Thoracic aorta (tissue), 2 donors: ENCODE measurements around the gene MARS1. TPM values are rescaled to one million over a fixed set of nuclear protein-coding genes. Genes with fewer than 3 reads are reported as not detected.

ENCODE experiments used
- ATAC-seq: fragments of 150-250 bp; one replicate; pipeline ENCODE4 v1.8.0; 2017; ENCODE audit warnings: low read depth; ENCODE audit not compliant: insufficient number of reproducible peaks, low FRiP score
- DNase-seq: peaks from one replicate; pipeline ENCODE4 v3.0.0-alpha.2; 2020; ENCODE audit warnings: low spot score
- H3K27ac ChIP-seq, 2 donors: fragments of 200-600 bp; sonication (generic); 1 replicate in 1 of 2; 2 replicates in 1 of 2; pipeline ENCODE4 v1.5.1; 2016; ENCODE audit warnings: mild to moderate bottlenecking in 2 of 2, moderate library complexity in 2 of 2
- H3K27me3 ChIP-seq: fragments of 200-600 bp; sonication (generic); replicated peaks from 2 replicates; pipeline ENCODE4 v1.6.0; 2016; ENCODE audit warnings: mild to moderate bottlenecking; ENCODE audit not compliant: insufficient read depth
- H3K36me3 ChIP-seq: fragments of 200-600 bp; sonication (generic); one replicate; pipeline ENCODE4 v1.5.1; 2016
- H3K4me1 ChIP-seq, 2 donors: fragments of 200-600 bp; sonication (generic); 1 replicate in 1 of 2; 2 replicates in 1 of 2; pipeline versions ENCODE4 v1.5.1 to v1.6.0; 2016; ENCODE audit warnings: low read depth in 2 of 2, mild to moderate bottlenecking in 1 of 2; ENCODE audit not compliant: control insufficient read depth in 1 of 2
- H3K4me3 ChIP-seq: fragments of 200-600 bp; sonication (generic); 2 replicates; pipeline ENCODE4 v1.5.1; 2016; ENCODE audit warnings: mild to moderate bottlenecking
- H3K9me3 ChIP-seq: fragments of 200-600 bp; sonication (generic); 2 replicates; pipeline ENCODE4 v1.5.1; 2016
- total RNA-seq, 2 donors: library from RNA; depleted of rRNA; stranded (reverse); fragments of >200 nt; gene quantifications; one replicate each; pipeline versions ENCODE4 v1.1.0 to v1.2.3, GENCODE V29; 2016
- TF ChIP-seq, protein P1 (sequence below): fragments of 200-600 bp; sonication (generic); IDR thresholded peaks from one replicate; pipeline ENCODE4 v1.5.1; 2019; ENCODE audit warnings: antibody characterized with exemption

MARS1 gene
- total RNA-seq, 2 donors from 2014 or later: 58.8 to 104 TPM

DNA sequence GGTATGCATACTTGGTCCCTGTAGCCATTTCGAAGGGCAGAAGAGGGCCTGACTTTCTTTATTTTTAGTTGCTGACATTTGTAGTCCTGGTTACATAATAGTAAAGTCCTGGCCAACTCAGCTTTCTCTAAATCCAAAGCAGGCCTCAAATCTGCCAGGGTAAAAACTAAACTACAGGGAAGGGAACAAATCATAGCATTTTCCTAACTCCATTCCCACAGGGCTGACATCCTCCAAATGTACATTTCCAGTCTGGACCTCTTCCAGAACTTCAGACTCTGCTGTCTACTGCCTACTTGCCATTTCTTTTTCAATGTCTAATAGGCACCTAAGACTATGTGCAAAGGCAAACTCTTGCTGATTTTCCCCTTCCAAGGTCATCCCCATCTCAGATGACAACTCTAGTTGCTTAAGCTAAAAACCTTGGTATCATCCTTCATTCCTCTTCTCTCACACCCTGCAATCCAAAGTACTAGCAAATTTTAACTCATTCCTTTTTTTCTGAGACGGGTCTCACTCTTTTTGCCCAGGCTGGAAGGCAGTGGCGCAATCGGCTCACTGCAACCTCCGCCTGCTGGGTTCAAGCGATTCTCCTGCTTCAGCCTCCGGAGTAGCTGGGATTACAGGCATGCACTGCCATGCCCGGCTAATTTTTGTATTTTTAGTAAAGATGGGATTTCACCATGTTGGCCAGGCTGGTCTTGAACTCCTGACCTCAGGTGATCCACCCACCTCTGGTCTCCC, 30.5 kb downstream of the MARS1 start:
- no peak for DNase-seq
- TF ChIP-seq, protein P1, sequence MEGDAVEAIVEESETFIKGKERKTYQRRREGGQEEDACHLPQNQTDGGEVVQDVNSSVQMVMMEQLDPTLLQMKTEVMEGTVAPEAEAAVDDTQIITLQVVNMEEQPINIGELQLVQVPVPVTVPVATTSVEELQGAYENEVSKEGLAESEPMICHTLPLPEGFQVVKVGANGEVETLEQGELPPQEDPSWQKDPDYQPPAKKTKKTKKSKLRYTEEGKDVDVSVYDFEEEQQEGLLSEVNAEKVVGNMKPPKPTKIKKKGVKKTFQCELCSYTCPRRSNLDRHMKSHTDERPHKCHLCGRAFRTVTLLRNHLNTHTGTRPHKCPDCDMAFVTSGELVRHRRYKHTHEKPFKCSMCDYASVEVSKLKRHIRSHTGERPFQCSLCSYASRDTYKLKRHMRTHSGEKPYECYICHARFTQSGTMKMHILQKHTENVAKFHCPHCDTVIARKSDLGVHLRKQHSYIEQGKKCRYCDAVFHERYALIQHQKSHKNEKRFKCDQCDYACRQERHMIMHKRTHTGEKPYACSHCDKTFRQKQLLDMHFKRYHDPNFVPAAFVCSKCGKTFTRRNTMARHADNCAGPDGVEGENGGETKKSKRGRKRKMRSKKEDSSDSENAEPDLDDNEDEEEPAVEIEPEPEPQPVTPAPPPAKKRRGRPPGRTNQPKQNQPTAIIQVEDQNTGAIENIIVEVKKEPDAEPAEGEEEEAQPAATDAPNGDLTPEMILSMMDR: no peak
- H3K27ac ChIP-seq: peak overlapping the region; percentile 22 to 94

DNA sequence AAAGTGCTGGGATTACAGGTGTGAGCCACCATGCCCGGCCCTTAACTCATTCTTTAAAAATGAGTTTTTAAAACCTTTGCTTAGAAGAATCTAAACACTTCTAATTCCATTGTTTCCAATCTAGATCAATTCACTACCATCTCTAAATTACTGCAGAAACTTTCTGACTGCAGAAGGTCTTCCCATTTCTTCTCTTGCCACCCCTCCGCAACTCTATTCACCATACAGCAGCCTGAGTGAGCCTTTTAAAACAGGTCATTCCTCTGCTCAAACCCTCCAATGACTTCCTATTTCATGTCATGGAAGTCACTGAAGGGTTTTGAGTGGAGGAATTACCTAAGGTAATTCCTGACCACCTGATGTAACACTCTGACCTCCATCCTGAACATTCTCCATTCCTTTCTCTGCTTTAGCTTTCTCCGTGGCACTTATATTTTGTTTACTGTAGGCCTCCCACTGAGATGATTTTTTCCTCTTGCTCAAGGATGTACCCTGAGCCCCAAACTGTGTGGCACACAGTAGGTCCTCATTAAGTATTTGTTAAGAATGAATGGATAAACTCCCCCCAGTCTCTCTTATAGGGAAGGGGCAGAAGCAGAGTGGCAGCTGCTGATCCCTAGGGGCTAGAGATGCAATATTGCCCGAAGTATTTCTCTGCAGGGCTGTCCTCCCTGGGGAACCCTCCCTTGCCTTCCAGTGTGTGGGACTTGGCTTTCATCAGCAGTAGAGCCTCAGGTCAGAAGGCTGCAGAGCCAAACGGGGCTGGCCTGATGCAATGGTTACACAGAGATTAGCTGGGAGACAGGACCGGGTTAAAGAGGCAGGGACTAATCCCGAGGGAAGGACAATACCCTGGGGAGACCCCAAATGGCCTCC, 31.3 kb downstream of the MARS1 start:
- no peak for DNase-seq
- no peak for ATAC-seq
- no peaks in the 10 kb centered on the region for H3K27me3 ChIP-seq
- peak overlapping the region; percentile 83 for H3K4me3 ChIP-seq
- peak overlapping the region; percentile 94 to 96 for H3K27ac ChIP-seq
- H3K36me3 ChIP-seq: peaks cover 29% of the 10 kb centered on the region
- H3K9me3 ChIP-seq: no peaks in the 10 kb centered on the region
- TF ChIP-seq, protein P1: no peak
- peaks cover 37 to 48% of the 10 kb centered on the region in 2 donors for H3K4me1 ChIP-seq

More for the DNA sequence above, 30.5 kb downstream of the MARS1 start:
- Histone ChIP-seq H3K4me1 (peaks cover 30 to 40% of the 10 kb centered on the region in 2 donors), H3K4me3 (peak overlapping the region; percentile 83), H3K27me3 (no peaks in the 10 kb centered on the region), H3K36me3 (peaks cover 37% of the 10 kb centered on the region), H3K9me3 (no peaks in the 10 kb centered on the region)
- no peak for ATAC-seq

DNA sequence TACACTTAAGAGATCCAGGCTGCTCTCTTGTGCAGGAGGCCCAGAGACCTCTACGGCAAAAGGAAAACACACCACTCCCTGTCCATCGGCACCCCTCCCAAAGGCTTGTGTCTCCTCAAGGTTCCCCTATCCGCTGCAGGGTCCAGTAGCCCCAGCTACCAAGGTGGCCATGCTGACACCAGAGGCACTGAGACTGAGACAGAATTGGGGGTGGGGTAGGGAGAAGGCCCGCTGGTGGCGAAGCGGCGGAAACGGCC, 31.9 kb downstream of the MARS1 start:
- H3K27me3 ChIP-seq: no peaks in the 10 kb centered on the region
- H3K36me3 ChIP-seq: peaks cover 30% of the 10 kb centered on the region
- DNase-seq (no peak), ATAC-seq (no peak)
- peak overlapping the region; percentile 83 for H3K4me3 ChIP-seq
- H3K4me1 ChIP-seq: peaks cover 42 to 53% of the 10 kb centered on the region in 2 donors
- H3K9me3 ChIP-seq: no peaks in the 10 kb centered on the region
- peak overlapping the region; percentile 94 to 96 for H3K27ac ChIP-seq
- TF ChIP-seq, protein P1: no peak

DNA sequence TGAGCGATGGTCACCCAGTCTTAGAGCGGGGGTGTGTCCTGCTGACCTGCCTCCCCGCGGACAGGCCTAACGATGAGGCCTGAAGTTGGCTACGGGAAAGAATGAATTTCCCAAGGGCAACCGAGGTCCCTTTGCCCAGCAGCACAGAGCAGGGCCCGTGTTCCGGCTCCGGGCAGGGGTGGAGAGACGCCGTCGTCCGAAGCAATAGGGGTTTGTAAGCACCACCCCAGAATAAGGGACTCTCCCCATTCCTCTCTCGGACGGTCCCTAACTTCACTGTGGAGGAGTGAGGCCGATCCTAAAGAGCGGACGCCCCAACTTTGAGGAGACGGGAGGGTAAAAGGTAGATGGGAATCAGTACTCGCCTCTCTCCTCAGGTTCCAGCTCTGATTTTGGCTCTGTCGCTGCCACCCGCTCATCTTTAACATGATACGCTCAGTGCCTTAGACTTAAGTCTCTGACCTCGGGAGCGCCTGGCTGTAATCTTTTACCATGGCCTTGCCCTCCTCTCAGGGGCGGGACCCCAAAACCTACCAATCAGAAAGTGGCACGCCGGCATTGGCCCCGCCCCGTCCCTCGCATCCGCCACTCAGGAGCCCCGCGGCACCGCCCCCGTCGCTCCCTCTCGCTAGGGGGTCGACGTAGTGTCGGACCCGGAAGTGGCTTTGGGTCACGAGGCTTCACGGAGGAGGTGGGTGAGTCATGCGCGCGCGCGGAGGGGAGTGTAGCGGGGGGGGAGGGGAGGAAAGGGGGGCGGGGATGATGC, 32.4 kb downstream of the MARS1 start, which contains the start of gene DDIT3:
TSS of gene DDIT3 (minus strand) at position 462 of the 766 bp plus-strand sequence. CDS start 3,108 bp downstream, outside the sequence.
- ATAC-seq (peak; percentile 71), DNase-seq (peak; percentile 98)
- Histone ChIP-seq H3K27me3 (no peaks in the 10 kb centered on the region), H3K4me1 (peaks cover 43 to 59% of the 10 kb centered on the region in 2 donors), H3K27ac (peak within 1 kb of the TSS; percentile 96 to 99), H3K9me3 (no peaks in the 10 kb centered on the region), H3K4me3 (peak within 1 kb of the TSS; percentile 83), H3K36me3 (peaks cover 29% of the 10 kb centered on the region)
- TF ChIP-seq, protein P1: no peak
